ENCODE measurements around the gene PYHIN1.
"Not testable (repeated sequence)": the region's sequence is repeated elsewhere in the genome, so short reads cannot be mapped to it uniquely, and the experiment has no call there.

PYHIN1 gene

DNA sequence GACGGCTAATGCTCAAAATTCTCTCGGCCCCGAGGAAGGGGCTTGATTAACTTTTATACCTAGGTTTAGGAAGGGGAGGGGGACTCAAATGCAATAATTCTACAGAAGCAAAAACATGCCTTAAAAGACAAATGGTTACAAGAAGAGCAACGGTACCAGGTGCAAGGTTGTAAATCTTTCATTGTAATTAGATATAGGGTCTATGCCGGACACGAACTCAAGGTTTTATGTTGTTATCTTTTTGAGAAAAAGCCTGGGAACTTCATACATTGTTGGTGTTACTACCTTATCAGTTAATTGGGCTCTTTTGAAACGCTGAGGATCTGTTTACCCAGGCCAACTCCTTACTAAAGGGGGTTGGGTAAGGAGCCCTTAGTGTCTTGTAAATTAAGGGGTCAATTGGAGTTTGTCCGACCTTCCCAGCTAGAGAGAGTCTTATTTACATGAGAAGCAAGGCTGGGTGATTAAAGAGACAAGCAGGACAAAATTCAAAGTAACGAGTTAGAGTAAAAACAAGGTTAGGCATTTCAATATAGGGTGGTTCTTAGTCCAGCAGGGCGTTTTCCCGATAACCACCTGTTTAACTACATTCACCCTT, 75.0 kb downstream of the PYHIN1 start:
- H3K9me3 ChIP-seq (ENCODE audit: insufficient read depth, low read length, severe bottlenecking); H3K36me3 ChIP-seq (ENCODE audit: insufficient read depth, low read length); H3K9ac ChIP-seq (ENCODE audit: low read depth, low read length); H4K20me1 ChIP-seq (ENCODE audit: insufficient read depth, low read length); ATAC-seq (ENCODE audit: insufficient read depth, low read depth); DNase-seq; H3K27ac ChIP-seq (ENCODE audit: low read length); H3K4me2 ChIP-seq (ENCODE audit: insufficient read depth, low read length); H3K4me3 ChIP-seq (ENCODE audit: low read depth in 1 of 2, low read length in 2 of 2); H2AFZ ChIP-seq (ENCODE audit: low read depth, low read length); H3K27me3 ChIP-seq (ENCODE audit: insufficient read depth, low read length, poor library complexity): not testable (repeated sequence)
- Histone ChIP-seq H3K79me2 (ENCODE audit: insufficient read depth, low read length) (peaks cover 23% of the 10 kb centered on the region), H3K4me1 (ENCODE audit: insufficient read depth, low read length) (peaks cover 20% of the 10 kb centered on the region)

DNA sequence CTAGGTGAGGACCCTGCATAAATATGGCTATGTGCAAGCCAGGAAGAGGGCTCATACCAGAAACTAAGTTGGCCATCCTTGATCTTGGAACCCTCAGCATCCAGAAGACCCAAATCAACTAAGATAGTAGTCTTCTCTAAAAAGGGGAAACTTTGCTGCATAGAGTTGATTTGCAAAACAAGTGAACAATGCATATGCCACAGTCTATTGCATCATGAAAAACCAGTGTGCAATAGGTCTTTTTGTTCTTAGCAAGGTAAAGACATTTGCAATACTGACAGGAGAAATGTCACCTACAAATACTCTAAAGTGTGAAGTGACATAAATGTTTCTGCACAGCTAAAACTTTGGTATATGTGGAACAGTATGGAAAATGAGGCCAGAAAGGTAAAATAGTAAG, 76.4 kb downstream of the PYHIN1 start:
- Histone ChIP-seq H3K4me2 (ENCODE audit: insufficient read depth, low read length) (no peak overlapping the region), H3K79me2 (ENCODE audit: insufficient read depth, low read length) (peaks cover 37% of the 10 kb centered on the region), H3K36me3 (ENCODE audit: insufficient read depth, low read length) (no peaks in the 10 kb centered on the region), H3K27ac (ENCODE audit: low read length) (peak overlapping the region; percentile 42), H3K4me1 (ENCODE audit: insufficient read depth, low read length) (peaks cover 23% of the 10 kb centered on the region), H2AFZ (ENCODE audit: low read depth, low read length) (no peak overlapping the region), H4K20me1 (ENCODE audit: insufficient read depth, low read length) (no peaks in the 10 kb centered on the region), H3K4me3 (ENCODE audit: low read depth in 1 of 2, low read length in 2 of 2) (no peak overlapping the region), H3K9me3 (ENCODE audit: insufficient read depth, low read length, severe bottlenecking) (no peaks in the 10 kb centered on the region), H3K9ac (ENCODE audit: low read depth, low read length) (no peak overlapping the region), H3K27me3 (ENCODE audit: insufficient read depth, low read length, poor library complexity) (no peaks in the 10 kb centered on the region)
- no peak for DNase-seq
- no peak for ATAC-seq (ENCODE audit: insufficient read depth, low read depth)
- TF ChIP-seq, protein P1, sequence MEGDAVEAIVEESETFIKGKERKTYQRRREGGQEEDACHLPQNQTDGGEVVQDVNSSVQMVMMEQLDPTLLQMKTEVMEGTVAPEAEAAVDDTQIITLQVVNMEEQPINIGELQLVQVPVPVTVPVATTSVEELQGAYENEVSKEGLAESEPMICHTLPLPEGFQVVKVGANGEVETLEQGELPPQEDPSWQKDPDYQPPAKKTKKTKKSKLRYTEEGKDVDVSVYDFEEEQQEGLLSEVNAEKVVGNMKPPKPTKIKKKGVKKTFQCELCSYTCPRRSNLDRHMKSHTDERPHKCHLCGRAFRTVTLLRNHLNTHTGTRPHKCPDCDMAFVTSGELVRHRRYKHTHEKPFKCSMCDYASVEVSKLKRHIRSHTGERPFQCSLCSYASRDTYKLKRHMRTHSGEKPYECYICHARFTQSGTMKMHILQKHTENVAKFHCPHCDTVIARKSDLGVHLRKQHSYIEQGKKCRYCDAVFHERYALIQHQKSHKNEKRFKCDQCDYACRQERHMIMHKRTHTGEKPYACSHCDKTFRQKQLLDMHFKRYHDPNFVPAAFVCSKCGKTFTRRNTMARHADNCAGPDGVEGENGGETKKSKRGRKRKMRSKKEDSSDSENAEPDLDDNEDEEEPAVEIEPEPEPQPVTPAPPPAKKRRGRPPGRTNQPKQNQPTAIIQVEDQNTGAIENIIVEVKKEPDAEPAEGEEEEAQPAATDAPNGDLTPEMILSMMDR (IDR thresholded peaks at IDR 0.05; ENCODE audit: borderline replicate concordance, extremely low read depth, low read length, poor library complexity, severe bottlenecking): no peak
- no peak for TF ChIP-seq EZH2 (IDR thresholded peaks at IDR 0.05; ENCODE audit: borderline replicate concordance, low read depth, low read length, severe bottlenecking)

DNA sequence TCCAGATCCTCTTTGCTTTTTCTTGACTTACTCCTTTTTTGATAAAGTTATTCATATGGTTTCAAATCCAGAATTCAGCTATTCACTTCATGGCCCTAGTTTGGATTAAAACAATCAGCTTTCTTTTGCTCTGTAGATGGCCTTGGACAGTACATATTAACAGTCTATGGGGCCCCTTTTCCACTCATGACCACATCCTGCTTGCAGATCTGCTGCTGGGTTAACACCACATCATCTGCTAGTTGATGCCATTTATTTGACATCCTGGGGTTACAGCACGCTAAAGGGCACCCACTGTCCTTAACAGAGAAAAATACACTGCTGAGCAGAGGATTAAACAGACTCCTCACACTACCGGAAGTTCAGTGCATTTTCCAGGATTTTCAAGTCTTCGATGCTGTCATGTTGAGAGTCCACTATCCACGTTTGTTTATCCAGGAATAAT, 77.4 kb downstream of the PYHIN1 start:
- no peaks in the 10 kb centered on the region for H3K9me3 ChIP-seq (ENCODE audit: insufficient read depth, low read length, severe bottlenecking)
- peak overlapping the region; percentile 55 for H2AFZ ChIP-seq (ENCODE audit: low read depth, low read length)
- H3K4me3 ChIP-seq (ENCODE audit: low read depth in 1 of 2, low read length in 2 of 2): peak overlapping the region in 1 of 2 experiments; percentile 64; a peak in 2 of 4 replicates
- peak; percentile 87 for DNase-seq
- ATAC-seq (ENCODE audit: insufficient read depth, low read depth): peak; percentile 78
- peaks cover 47% of the 10 kb centered on the region for H3K79me2 ChIP-seq (ENCODE audit: insufficient read depth, low read length)
- H3K27me3 ChIP-seq (ENCODE audit: insufficient read depth, low read length, poor library complexity): no peaks in the 10 kb centered on the region
- no peaks in the 10 kb centered on the region for H4K20me1 ChIP-seq (ENCODE audit: insufficient read depth, low read length)
- H3K27ac ChIP-seq (ENCODE audit: low read length): peak overlapping the region; percentile 97
- TF ChIP-seq, protein P1 (IDR thresholded peaks at IDR 0.05; ENCODE audit: borderline replicate concordance, extremely low read depth, low read length, poor library complexity, severe bottlenecking): peak; percentile 9
- no peak for TF ChIP-seq EZH2 (IDR thresholded peaks at IDR 0.05; ENCODE audit: borderline replicate concordance, low read depth, low read length, severe bottlenecking)
- 0 out of 2 replicates have a peak, but pooled peaks cover 3% of the 10 kb centered on the region for H3K36me3 ChIP-seq (ENCODE audit: insufficient read depth, low read length)
- peak overlapping the region; percentile 62 for H3K4me2 ChIP-seq (ENCODE audit: insufficient read depth, low read length)
- H3K4me1 ChIP-seq (ENCODE audit: insufficient read depth, low read length): peaks cover 34% of the 10 kb centered on the region
- H3K9ac ChIP-seq (ENCODE audit: low read depth, low read length): peak overlapping the region; percentile 82

DNA sequence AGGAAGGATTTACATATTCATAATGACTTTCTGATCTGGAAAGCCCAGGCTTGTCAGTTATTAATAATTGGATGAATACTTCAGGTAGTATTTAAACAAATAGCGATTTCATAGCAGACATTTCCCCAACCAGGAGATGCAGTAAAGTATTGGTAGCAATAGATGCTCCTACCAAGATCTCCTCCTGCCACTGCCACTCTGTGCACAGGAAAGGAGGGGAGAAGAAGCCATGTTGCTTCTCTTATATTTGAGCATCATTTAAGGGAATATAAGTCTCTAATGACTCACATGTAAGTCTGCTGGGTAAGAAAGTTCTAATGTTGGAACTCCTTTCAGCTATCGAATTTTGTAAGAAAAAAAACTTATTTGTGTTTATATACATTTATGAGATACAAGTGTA, 77.9 kb downstream of the PYHIN1 start:
- ATAC-seq (ENCODE audit: insufficient read depth, low read depth) (peak; percentile 28), DNase-seq (peak; percentile 37)
- TF ChIP-seq, protein P1 (IDR thresholded peaks at IDR 0.05; ENCODE audit: borderline replicate concordance, extremely low read depth, low read length, poor library complexity, severe bottlenecking): no peak
- no peak for TF ChIP-seq EZH2 (IDR thresholded peaks at IDR 0.05; ENCODE audit: borderline replicate concordance, low read depth, low read length, severe bottlenecking)
- Histone ChIP-seq H3K9ac (ENCODE audit: low read depth, low read length) (peak overlapping the region; percentile 82), H3K9me3 (ENCODE audit: insufficient read depth, low read length, severe bottlenecking) (no peaks in the 10 kb centered on the region), H3K36me3 (ENCODE audit: insufficient read depth, low read length) (peaks cover 8% of the 10 kb centered on the region), H3K27me3 (ENCODE audit: insufficient read depth, low read length, poor library complexity) (no peaks in the 10 kb centered on the region), H4K20me1 (ENCODE audit: insufficient read depth, low read length) (no peaks in the 10 kb centered on the region), H3K4me1 (ENCODE audit: insufficient read depth, low read length) (peaks cover 39% of the 10 kb centered on the region), H3K4me3 (ENCODE audit: low read depth in 1 of 2, low read length in 2 of 2) (peak overlapping the region; percentile 64 to 69; a peak in 3 of 4 replicates), H3K27ac (ENCODE audit: low read length) (peak overlapping the region; percentile 97), H3K4me2 (ENCODE audit: insufficient read depth, low read length) (peak overlapping the region; percentile 62), H2AFZ (ENCODE audit: low read depth, low read length) (peak overlapping the region; percentile 55; the same call in 1 of the 2 replicates), H3K79me2 (ENCODE audit: insufficient read depth, low read length) (peaks cover 52% of the 10 kb centered on the region)
